HG03520 (cell line): ENCODE measurements around the gene IGF1R.

Source experiments
- ATAC-seq: cut with Tn5 transposase; IDR thresholded peaks from one replicate; pipeline ENCODE4 v1.9.1; 2021; ENCODE audit warnings: mild to moderate bottlenecking, moderate library complexity; ENCODE audit not compliant: unreplicated experiment

IGF1R gene

DNA sequence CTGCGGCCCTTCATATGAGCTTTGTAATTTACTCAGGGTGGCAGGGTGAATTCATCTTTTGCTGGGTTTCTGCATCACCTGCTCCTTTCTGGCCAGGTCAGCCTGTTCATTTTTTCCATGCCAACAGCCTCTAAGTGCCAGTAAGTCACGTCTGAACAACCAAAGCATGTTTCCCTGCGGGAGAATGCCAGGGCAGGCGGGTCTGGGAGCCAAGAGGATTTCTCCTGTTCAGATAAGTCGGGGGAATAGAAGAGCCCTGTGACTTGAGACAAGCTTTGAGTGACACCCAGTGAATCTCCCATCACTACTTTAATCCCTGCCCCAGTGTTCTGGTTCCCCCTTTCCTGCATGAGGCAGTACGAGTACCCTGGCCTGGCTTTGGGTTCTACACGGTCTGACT is 206.2 kb downstream of the IGF1R start:
- no peak for ATAC-seq

DNA sequence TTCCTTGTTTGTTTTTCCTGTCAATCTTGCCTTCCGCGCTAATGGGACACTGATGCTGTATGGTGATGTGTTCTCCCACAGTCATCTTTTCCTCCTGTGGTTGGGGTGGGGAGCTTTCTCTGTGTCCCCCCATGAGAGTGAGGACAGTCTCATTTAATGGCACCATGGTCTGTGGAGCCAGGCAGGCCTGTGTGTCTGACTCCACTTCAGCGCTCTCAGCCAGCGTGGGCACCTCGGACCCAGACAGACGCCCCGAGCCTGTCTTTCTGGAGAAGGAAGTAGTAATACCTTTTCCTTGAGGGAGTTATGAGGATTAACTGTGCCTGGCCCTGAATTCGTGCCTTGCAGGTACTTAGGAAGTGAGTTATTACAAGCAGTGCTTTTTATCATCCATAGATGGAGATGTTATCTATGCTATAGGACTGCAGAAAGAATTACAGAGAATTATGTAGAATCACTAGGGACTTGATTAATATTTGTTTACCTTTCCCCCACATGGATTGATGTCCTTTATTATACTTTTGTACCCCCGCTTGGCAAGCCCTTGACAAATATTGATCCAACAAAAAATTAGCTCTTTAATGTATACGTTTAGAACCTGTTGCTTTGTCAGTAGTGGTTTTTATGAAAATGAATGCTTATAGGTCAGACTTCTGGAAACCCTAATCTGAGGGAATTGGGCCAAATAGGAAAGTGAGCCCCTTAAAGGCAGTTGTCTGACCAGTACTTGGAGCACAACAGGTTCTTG is 206.9 kb downstream of the IGF1R start:
- no peak for ATAC-seq

DNA sequence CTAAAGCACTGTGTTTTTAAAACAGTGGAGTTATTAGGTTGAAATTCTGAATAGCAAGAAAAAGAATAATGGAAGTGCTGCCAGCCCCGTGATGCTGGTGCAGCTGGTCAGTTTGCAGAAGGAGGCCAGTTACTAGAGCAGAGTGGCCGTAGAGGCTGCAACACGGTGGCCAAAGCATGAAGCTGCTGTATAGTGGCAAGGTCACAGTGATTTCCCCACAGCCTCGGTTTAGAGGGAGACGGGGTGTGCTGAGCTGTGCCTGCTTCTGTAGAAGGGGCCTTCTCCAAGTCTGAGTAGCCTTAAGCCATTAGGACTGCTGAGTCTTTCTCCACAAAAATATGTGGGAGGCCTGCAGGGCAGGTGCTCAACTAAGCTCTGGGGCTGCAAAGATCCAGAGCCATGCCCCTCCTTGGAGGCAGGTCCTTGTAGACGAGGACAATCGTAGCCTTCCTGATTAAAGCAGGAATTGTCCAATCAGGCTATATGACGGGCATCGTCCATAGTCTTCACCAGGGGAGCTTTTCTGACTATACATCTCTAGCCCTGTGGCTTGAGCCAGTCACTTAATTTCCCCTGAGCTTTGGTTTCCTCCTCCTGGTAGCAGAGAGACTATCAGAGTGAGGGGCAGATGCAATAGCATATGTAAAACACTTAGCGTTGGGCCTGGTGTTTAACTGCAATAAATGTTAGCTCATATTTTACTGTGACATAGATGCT is 207.6 kb downstream of the IGF1R start:
- ATAC-seq: no peak

DNA sequence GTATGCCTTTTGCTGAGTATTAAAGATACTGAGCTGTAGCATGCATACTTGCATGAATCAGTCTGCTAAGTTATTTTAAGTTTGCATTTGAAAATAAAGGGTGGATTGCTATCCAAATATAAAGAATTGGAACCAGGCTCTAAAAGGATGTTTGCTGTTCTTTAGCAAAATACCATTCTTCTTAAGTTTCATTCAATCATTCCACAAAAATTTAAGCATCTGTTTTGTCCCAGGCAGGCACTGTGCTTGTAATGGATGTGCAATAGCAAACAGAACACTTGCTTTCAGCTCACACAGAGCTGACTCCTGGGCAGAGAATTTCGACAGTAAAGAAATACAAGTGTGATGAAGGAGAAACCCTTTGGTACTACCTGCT is 208.2 kb downstream of the IGF1R start:
- no peak for ATAC-seq

DNA sequence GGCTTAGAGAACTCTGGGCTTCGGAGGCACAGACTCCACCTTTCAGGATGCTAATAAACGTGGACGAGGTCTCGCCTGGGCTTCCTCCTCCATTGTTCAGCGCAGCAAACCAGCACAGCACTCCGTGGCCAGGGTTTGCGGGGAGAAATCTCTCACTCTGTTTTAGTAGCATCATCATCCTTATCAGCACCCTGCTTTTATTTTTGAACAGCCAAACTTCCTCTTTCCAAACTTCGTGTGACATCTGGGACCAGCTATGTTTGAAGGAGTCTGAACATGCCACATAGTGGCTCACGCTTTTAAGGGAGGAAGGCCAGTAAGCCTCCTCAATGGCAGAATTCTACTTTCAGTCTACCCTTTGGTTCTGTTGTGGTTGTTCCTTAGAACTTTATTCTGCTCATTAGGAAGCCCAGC is 210.3 kb downstream of the IGF1R start:
- ATAC-seq: no peak

DNA sequence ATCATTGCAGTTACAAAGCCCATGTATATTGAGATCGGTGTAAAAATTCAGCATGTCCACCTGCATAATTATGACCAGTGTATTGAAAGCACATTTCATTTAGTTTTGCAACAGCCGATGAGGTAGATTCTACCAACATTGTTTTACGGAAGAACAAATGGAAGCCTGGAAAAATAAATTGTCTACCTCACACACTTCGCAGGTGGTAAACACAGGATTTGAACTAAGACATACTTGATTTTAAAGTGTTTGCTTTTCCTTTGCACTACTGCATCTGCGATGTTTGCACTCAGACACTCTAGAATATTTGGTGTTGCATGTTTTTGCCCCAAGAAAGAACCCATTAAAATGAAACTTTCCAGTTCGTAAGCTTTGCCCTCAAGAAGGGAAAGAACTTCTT is 210.8 kb downstream of the IGF1R start:
- ATAC-seq: no peak

DNA sequence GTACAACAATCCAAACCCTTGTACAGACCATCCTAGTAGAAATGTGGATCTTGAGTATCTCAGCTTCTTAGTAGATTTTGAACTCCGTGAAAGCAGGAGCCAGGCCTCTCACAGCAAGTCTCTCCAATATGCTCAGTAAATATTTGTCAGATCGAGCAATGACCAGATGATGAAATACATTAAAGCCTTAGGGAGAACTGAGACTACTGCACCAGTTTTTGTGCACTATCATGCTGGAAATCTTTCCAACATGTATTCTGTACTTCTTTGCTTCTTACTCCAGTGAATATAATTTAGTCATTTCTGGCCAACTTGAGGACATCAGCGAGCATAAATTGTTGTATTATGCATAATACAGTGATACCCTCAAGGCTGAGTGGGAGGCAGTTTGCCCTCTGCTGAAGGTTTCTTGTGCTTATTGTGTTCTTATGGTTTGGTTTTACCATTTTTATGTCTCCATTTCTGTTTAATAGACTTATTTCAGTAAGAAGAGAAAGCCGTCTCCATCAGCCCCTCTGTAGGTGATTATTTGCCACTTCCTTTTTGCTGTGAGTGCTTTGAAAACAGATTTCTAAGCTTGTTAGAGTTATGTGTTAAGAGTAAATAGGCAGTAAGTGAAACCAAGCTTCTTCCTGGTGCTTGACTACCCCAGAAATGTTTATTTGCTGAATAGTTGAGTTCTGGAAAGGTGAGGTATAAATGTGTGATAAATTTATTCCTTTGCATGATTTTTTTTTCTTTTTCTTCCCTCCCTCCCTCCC is 212.1 kb downstream of the IGF1R start:
- no peak for ATAC-seq

DNA sequence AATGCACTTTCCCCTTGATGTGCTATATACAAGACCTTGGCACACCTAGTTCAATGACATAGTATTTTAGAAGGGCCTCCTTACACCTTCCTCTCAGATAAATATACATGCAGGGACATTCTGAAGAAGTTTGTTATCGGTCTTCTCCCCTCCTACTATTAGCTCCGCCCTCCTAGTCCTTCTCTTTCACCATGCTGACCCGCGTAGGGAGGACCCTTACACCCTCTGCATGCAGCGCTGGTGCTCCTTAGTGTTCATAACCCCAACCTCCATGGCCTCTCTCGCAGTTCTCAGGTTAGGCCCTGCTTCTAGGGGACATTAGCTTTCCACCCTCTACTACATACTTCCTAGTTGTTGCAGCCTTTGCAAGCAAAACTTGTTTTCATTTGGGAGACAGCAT is 212.8 kb downstream of the IGF1R start:
- ATAC-seq: no peak

DNA sequence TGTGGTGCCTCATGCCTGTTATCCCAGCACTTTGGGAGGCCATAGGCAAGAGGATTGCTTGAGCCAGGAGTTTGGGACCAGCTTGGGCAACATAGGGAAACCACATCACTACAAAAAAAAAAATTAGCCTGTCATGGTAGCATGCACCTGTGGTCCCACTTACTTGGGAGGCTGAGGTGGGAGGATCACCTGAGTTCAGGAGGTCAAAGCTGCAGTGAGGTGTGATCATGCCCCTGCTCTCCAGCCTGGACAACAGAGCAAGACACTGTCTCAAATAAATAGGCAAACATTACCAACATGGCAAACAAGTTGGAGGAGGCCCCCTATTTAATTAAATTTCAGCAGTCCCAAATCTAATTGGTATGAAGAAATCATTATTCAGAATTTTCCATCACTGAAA is 215.6 kb downstream of the IGF1R start:
- ATAC-seq: no peak

DNA sequence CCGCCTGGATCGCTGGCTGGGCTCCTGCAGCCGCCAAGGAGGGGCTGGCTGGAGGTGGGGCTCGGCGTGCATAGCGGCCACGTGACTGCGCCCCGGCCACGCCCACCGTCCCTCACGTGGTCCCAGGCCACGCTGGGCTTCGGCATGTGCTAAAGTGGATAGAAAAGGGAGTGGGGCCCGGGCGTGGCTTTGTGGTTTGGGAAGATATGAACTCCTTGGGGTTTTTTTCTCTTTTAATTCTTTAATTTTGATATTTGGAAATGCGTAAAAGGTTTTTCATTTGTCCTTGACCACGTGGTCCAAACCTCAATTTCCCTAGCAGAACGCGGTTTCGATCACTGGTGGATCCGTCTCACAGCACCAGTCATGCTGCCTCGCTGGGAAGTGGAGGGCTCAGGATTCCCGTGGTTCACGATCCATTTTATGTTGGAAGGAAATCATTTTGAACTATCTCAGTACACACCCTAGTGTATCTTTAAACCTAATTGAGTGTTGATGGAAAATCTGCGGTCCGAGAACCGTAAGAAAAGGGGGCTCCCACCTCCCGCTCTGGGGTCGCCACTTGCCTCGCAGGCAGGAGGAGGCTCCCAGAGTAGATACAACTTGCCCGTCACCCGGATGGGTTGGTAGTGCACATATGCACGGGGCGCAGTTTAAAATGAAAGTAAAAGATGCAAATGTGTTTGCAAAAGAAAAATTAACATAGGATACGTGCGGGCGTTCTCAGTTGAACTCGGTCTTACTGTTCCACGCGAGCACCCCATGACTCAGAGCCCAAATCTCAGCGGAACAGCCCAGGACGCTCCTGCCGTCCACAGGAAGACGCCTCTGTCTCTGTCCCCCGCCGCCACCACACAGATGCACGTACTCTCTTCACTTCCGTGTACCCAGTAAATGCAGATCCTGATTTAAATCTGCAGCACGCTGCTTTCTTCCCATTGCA is 217.3 kb downstream of the IGF1R start:
- ATAC-seq: peak; percentile 91

DNA sequence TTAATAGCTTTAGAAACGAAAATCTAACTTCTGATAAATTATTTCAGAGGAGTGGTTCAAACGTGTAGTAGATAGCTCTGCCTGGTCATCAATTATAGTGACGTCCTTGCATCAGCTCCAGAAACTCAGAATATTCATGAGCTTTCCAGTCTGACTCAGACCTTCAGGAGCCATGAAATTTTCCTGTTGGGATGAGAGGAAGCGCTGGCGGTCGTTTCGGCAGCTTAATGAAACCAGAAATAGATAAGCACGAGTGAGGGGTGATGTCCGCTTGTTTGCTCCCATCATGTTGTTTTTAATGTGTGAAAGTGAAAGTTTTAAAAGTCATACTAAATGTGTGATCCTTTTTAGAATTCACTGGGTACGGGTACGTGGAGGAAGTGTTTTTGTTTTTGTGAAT is 218.2 kb downstream of the IGF1R start:
- ATAC-seq: no peak

DNA sequence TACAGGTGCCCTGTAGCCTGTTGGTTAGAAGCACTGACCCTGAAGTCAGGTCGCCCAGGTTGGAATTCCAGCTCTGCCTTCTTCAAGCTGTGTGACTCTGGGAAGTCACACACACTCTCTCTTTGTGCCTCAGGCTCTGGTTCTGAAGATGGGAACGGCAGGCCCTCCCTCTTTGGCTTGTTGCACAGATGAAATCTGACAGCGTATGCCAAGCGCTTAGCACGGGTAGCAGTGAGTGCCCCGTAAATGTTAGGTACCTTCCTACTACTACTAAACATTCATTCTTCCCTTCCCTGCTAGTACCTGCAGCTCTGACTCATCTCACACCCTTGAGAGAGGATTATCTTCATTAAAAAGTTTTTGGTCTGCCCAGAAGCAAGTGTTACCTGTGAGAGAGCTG is 220.2 kb downstream of the IGF1R start:
- no peak for ATAC-seq

DNA sequence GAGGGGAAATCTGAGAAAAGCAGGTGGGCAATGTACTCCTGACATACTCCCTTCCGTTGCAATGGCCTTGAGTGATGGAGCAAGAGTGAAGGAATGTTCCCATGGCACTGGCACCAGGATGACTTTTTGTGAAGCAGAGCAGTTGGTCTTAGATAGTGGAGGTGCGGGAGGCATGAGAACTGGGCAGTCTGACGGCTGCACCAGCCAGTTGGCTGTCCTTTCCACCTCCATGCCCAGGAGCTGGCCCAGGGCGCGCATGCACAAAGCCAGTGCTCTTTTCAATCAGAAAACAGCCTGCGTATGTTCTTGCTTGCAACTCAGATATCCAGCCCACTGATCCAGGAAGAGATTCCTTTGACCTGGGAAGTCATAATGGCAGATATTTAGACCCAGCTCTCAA is 222.4 kb downstream of the IGF1R start:
- no peak for ATAC-seq

DNA sequence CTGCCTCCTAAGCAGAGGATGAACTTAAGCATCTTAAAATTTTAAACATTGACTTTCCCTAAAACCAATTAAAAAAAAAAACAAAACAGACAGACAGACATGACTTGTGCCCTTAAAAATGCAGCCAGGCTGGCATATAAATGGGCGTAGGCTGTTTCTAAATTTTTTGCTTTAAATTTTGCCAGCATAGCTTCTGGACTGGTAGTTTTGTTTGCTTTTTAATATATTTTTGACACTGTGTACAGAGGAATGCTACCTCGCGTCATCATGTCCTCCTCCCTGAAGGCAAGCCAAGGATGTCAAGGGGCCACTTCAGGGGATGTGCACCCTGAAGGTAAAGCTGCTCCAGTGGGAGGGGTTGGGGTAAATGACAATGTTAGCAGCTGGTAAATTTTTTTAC is 224.4 kb downstream of the IGF1R start:
- ATAC-seq: no peak

DNA sequence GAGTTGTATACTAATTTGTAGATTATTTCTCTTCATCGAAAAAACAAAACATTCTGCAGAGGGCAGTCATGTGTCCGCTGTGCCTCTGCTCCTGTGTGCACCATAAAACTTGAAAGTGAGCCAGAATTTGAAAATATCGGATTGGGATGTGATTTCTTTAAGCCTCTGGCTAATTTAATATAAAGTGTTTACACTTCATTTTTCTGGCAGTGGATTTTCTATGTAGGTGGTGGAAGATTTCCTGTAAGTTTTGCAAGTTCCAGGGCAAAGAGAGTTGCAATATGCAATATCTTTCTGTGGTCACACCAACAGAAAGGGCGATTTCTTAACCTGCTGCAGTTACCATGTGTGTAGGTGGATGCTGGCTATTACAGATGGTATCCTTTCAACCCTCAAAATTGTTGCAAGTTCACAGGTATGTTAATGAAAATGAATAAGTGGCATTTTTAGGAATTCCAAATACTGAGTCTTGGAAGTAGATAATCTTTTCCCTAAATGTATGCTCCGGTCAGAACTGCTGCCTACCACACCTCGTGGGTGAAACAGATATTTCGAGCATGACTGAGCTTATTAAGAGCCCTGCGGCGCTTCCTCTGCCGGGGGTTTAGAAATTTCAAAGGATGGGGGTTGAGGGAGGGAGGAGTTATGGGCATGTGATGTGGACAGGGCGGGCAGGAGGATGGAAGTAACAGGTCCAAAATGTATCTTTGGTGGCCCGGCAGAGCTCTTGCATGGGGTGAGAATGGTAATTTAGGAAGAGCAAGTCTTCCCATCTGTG is 225.3 kb downstream of the IGF1R start:
- ATAC-seq: peak; percentile 66

DNA sequence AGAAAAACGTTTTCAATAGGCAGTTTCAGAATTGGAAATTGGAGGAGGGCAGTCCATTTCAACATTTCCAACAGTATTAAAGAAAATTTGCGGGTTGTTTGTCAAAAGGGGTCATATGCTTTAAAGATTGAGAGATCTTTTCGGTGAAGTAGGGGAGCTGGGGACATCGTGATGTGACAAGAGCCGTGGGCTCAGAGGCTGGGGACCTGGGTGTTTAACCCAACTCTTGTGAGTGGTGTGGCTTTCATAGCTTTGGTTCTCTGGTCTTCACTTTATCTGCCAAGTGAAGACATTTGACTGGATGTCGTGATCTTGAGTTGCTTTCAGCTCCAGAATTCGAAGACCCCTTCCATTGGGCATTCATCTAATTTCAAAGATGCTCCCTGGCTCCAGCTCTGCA is 226.0 kb downstream of the IGF1R start:
- no peak for ATAC-seq

DNA sequence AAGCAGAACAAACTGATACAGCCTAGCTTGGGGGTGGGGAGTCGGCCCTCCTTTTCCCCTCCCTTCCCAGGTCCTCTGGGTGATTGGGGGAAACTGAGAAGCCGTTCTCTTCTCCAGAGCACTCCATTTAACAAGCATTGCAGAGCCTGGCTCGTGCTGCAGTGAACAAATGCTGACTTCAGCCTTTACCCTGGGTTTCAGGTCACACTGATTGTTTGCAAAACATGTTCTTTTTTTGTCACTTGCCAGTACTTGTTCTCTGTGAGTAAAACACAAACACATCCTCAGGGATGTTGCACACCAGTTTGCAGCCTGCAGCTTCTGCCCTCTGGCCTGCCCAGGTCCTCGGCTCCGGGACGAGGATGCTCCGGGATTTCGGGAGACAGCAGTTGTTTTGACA is 226.4 kb downstream of the IGF1R start:
- no peak for ATAC-seq

DNA sequence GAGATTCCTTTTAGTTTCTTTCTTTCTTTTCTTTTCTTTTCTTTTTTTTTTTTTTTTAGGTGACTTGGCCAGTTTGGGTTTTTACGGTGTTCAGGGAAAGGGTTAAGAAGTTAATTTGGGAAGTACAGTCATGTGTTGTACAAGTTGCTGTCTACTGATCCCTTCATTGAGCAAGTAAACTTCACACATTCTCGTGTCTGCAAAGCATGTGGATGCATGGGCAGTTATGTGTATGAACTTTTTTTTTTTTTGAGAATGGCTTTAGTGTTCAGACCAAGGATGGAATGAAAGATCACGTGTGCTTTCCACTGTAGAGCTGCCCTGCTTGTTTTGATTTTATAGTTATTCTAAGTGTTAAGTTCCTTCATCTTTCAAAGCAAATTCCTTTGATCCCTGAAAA is 227.0 kb downstream of the IGF1R start:
- no peak for ATAC-seq

DNA sequence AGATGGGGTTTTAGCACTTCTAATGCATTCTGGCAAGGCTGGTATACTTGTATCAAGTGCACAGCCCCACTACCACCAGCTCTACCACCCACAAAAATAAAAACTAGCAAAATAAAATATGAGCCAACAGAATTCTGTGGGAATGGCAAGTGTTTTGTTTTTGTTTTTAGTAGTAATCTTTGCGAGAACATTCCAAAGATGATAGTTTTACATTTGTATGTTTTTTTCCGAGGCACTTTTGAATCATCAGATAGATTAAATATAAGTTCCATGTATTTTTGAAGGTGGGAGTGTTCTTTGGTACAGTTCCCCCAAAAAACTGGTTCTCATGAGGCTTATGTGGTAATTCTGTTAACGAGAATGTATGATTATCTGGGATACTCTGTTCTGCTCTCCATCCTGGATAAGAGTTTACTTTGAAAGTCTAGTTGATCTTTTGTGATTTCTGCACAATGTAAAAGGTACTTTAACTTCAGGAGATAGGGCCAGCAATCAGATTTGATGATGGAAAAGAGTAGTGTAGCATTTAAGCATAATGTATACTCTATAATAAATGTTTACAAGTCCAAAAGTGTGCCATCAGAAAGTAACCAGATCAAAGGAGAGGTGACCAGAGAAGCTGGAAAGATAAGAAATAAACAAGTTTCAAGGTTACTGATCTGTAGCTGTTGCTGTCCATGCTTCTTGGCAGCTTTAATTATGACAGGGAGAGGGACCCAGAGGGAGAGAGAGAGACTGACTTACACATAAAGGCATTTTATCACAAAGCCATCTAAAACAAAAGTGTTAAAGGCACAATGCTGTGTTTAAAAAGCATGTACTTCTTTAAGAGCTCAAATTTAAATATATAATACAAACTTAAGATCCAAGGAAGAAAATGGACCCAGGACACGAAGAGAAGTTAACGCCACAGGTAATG is 228.4 kb downstream of the IGF1R start:
- ATAC-seq: no peak
